ENCODE measurements around the gene RIBC2.

Gene RIBC2

GRCh38 chr22:45425101-45425500 is 11.6 kb downstream of the RIBC2 start:
- no peak for TF ChIP-seq REST (IDR thresholded peaks at IDR 0.05; ENCODE audit: insufficient read depth in 1 of 2, low read depth in 2 of 2, low read length in 2 of 2)

- TF ChIP-seq TAF1 (IDR thresholded peaks at IDR 0.05; ENCODE audit: borderline replicate concordance, insufficient read depth, low read length) (no peak), SIN3A (IDR thresholded peaks at IDR 0.05; ENCODE audit: borderline replicate concordance, insufficient read depth, low read length) (no peak), FOXP2 (optimal IDR thresholded peaks at IDR 0.05; ENCODE audit: borderline replicate concordance, extremely low read depth, extremely low read length, insufficient read depth) (no peak), POLR2AphosphoS5 (IDR thresholded peaks at IDR 0.05; ENCODE audit: low read depth, low read length) (no peak), REST (IDR thresholded peaks at IDR 0.05; ENCODE audit: insufficient read depth in 1 of 2, low read depth in 2 of 2, low read length in 2 of 2) (no peak)
These were observed 12.2 kb downstream of the RIBC2 start for GRCh38 chr22:45425531-45426265.

DNA sequence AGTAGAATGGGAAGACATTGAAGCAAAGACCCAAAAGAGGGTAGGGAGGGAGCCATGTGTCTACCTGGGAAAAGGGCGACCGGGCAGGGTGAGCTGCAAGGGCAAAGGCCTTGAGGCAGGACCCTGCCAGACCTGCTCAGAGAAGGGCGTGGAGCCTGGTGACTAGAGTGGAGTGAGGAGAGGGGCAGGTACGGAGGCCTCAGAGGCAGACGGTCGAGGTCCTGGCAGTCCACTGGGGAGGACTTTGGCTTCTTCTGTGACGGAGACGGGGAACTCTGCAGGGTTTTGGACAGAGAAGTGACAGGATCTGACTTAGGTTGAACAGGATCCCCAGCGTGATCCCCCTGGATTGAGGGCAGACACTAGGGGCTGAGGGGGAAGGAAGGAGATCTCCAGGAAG is 12.9 kb downstream of the RIBC2 start:
- TF ChIP-seq SIN3A (IDR thresholded peaks at IDR 0.05; ENCODE audit: borderline replicate concordance, insufficient read depth, low read length) (no peak), TAF1 (IDR thresholded peaks at IDR 0.05; ENCODE audit: borderline replicate concordance, insufficient read depth, low read length) (no peak)

DNA sequence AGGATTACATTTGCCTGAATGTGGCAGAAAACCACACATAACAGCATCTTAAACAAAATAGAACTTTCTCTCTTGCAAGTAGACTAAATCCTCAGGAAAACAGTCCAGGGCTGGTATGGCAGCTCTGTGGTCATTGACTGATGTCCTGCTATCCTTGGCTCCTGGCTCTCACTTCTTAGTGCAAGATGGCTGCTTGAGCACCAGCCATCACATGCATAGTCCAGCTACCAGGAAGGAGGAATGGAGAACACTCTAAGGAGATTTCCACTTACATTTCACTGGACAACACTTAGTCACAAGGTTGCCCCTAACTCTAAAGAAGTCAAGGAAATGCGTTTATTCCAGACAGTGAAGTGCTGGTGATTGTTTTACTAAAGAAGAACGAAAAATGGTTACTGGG is 13.6 kb downstream of the RIBC2 start:
- TF ChIP-seq FOXP2 (optimal IDR thresholded peaks at IDR 0.05; ENCODE audit: borderline replicate concordance, extremely low read depth, extremely low read length, insufficient read depth) (no peak), REST (IDR thresholded peaks at IDR 0.05; ENCODE audit: insufficient read depth in 1 of 2, low read depth in 2 of 2, low read length in 2 of 2) (no peak), POLR2AphosphoS5 (IDR thresholded peaks at IDR 0.05; ENCODE audit: low read depth, low read length) (no peak)

DNA sequence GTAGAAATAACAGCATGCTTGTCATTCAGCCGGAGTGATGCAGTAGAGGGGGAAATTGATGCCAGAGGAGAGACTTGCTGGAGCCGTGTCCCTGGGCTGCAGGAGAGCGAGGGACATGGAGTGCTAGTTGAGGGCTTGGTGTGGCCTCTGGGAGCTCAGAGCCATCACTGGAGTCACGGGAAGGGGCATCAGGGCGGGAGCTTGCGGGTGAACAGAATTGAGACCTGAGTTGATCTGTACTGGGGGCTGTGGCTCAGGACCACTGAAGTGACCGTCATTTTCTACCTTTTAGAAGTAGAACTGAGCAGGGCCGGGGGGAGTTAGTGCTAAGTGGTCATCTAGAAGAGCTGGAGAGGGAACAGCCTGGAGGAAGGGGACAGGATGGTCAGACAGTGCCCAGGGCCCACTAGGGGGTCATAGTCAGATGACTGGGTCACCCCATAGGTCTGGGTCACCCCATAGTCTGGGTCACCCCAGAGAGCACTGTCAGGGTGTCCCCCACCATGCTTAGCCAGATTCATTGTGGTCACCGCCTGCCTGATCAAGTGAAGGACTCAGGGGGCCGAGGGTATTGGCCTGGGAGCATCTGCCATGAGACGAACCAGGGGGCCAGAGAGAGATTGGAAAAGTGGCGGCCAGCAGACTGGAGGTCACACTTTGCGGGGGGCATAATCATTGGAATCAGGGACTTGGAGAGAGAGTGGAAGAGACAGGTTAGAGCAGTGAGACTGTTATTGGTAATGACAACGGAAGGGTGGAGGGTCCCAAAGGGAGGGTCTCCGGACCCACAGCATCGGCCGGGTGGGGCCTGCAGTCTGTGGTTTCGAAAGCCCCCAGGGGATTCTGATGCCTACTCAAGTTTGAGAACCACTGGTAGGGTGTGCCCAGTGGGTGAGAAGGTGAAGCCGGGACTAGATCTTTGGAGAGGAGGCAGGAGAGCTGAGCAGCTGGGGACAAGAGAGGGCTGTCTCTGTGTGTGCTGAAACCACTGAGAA is 15.2 kb downstream of the RIBC2 start:
- no peak for TF ChIP-seq REST (IDR thresholded peaks at IDR 0.05; ENCODE audit: insufficient read depth in 1 of 2, low read depth in 2 of 2, low read length in 2 of 2)
- no peak for TF ChIP-seq POLR2AphosphoS5 (IDR thresholded peaks at IDR 0.05; ENCODE audit: low read depth, low read length)
- TF ChIP-seq TAF1 (IDR thresholded peaks at IDR 0.05; ENCODE audit: borderline replicate concordance, insufficient read depth, low read length): no peak
- no peak for TF ChIP-seq SIN3A (IDR thresholded peaks at IDR 0.05; ENCODE audit: borderline replicate concordance, insufficient read depth, low read length)
- TF ChIP-seq FOXP2 (optimal IDR thresholded peaks at IDR 0.05; ENCODE audit: borderline replicate concordance, extremely low read depth, extremely low read length, insufficient read depth): no peak

All from PFSK-1 (cell line).